OCI-LY1 (cell line): ENCODE measurements around the gene FRS2.

Experiments
- H2AFZ ChIP-seq: fragments of 200-600 bp; sonication (generic), shearing (Covaris generic); 2 replicates; pipeline ENCODE4 v1.6.0; 2014; ENCODE audit warnings: antibody characterized with exemption, mild to moderate bottlenecking, low read length
- H3F3A ChIP-seq: fragments of 200-600 bp; sonication (generic), shearing (Covaris generic); 2 replicates; pipeline ENCODE4 v1.6.0; 2014; ENCODE audit warnings: mild to moderate bottlenecking, antibody characterized with exemption, low read length, moderate library complexity; ENCODE audit not compliant: insufficient read depth
- H3K27ac ChIP-seq: fragments of 200-600 bp; sonication (generic); 2 replicates; pipeline ENCODE4 v1.5.1; 2014; ENCODE audit warnings: low read length, mixed run types, mild to moderate bottlenecking, low read depth; ENCODE audit not compliant: poor library complexity, severe bottlenecking
- H3K27me3 ChIP-seq: fragments of 200-600 bp; sonication (generic); 2 replicates; pipeline ENCODE4 v1.6.0; 2014; ENCODE audit warnings: antibody characterized with exemption, mild to moderate bottlenecking, low read length, moderate library complexity; ENCODE audit not compliant: insufficient read depth
- H3K36me3 ChIP-seq: fragments of 200-600 bp; sonication (generic); 2 replicates; pipeline ENCODE4 v1.6.1; 2014; ENCODE audit warnings: mild to moderate bottlenecking, antibody characterized with exemption, low read length, moderate library complexity, mixed read lengths; ENCODE audit not compliant: insufficient read depth
- H3K4me1 ChIP-seq: fragments of 200-600 bp; sonication (generic); 2 replicates; pipeline ENCODE4 v1.5.1; 2014; ENCODE audit warnings: mild to moderate bottlenecking, low read length, moderate library complexity; ENCODE audit not compliant: insufficient read depth, severe bottlenecking
- H3K4me2 ChIP-seq: fragments of 200-600 bp; sonication (generic), shearing (Covaris generic); 2 replicates; pipeline ENCODE4 v1.6.1; 2014; ENCODE audit warnings: low read length
- H3K4me3 ChIP-seq: fragments of 200-600 bp; sonication (generic); 2 replicates; pipeline ENCODE4 v1.5.1; 2014; ENCODE audit warnings: low read length, low read depth, mild to moderate bottlenecking, mixed read lengths; ENCODE audit not compliant: poor library complexity, severe bottlenecking
- H3K79me2 ChIP-seq: fragments of 200-600 bp; shearing (Covaris generic); 2 replicates; pipeline ENCODE4 v1.6.1; 2016; ENCODE audit warnings: mixed run types, low read length, mixed read lengths; ENCODE audit not compliant: insufficient read depth
- H3K9ac ChIP-seq: fragments of 200-600 bp; sonication (generic), shearing (Covaris generic); 2 replicates; pipeline ENCODE4 v1.6.1; 2014; ENCODE audit warnings: mild to moderate bottlenecking, low read length, mixed read lengths
- H3K9me2 ChIP-seq: fragments of 200-600 bp; sonication (generic), shearing (Covaris generic); 2 replicates; pipeline ENCODE4 v1.6.1; 2014; ENCODE audit warnings: low read depth, mild to moderate bottlenecking, low read length, mixed read lengths
- H3K9me3 ChIP-seq: fragments of 200-600 bp; shearing (Covaris generic); 2 replicates; pipeline ENCODE4 v1.6.1; 2014; ENCODE audit warnings: low read length, mixed read lengths
- H4K20me1 ChIP-seq: fragments of 200-600 bp; sonication (generic), shearing (Covaris generic); 2 replicates; pipeline ENCODE4 v1.6.0; 2016; ENCODE audit warnings: mild to moderate bottlenecking, low read length; ENCODE audit not compliant: insufficient read depth
- EZH2 ChIP-seq: fragments of 200-600 bp; sonication (generic), shearing (Covaris generic); IDR thresholded peaks from 2 replicates; pipeline ENCODE4 v1.8.0; 2017; ENCODE audit warnings: borderline replicate concordance, mixed run types, mild to moderate bottlenecking, antibody characterized with exemption, low read length, moderate library complexity, mixed read lengths
- TF ChIP-seq, protein P1 (sequence below): fragments of 200-600 bp; sonication (generic), shearing (Covaris generic); IDR thresholded peaks from 2 replicates; pipeline ENCODE4 v1.5.1; 2017; ENCODE audit warnings: mild to moderate bottlenecking, antibody characterized with exemption, low read length, moderate library complexity, mixed read lengths

The FRS2 gene

DNA sequence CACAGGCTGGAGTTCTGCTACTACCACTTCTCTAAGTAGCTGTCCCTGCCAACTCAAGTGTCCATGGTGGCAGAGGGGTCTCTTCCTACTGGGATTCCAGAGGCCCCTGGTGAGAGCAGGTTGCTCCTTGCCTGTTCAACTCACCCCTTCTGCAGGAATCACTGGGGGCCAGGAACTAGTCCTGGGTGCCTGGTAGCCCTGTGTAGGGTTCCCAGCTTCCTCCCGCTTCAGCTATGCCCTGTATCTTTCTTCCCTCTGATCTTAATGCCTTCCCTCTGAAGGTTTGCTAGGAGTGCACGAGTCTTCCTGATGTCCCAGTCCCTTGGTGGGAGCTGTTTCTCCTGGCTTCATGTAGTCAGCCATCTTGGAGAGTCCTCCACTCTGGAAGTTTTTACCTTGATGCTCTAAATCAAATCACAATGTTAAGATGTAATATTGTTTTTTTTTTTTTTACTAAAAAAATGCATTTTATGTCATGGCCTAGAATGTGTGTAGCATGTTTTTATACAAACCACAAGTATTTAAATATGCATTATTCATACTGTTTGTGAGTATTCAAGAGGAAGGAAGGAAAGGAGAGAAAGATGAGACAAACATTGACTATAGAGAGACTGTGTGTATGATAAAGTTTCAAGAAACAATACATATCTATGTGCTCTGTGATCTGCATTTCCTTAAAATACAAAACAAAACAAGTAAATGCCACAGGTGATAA, 54.7 kb downstream of the FRS2 start:
- Histone ChIP-seq H3K79me2 (peaks cover 28% of the 10 kb centered on the region), H3K27ac (no peak overlapping the region)

DNA sequence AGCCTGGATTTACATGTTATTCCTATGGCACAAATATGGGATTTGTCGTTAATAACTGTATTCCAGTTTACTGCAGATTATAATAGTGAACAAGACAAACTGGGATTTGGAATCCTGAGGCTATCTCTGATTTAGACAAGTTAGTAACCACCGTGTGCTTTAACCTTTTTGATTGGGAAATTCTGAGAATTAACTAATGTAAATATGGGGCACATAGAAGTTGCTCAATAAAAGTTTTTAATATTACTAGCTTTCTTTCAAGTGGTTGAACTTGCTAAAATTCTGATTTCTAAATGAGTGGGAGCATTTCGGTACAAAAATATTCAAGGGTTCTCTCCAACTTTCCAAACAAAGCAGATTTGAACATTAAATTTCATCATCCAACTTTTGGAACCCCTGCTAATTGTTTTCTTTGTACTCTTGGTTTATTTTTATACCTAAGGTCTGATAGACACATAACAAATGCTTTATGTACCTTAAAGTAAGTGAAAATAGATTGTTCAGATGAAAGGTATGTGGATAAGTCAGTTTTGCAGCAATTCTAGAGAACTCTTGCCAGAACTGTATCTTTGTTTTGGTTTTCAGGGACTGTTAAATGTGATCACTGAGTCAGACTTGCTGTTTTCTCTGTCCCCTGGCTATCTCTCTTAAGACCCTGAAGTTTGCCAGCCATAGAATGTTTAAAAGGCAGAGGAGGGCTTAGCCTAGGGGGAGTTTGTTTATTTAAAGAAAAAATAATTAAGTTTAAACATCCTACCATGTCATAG, 57.5 kb downstream of the FRS2 start:
- H3K79me2 ChIP-seq = peaks cover 16% of the 10 kb centered on the region
- H3K9ac ChIP-seq = no peak overlapping the region
- no peaks in the 10 kb centered on the region for H3K27me3 ChIP-seq
- H3K4me2 ChIP-seq = no peak overlapping the region
- H2AFZ ChIP-seq = no peak overlapping the region
- no peaks in the 10 kb centered on the region for H3F3A ChIP-seq
- no peaks in the 10 kb centered on the region; the same call in 1 of the 2 replicates for H3K36me3 ChIP-seq
- H3K27ac ChIP-seq = no peak overlapping the region
- H3K4me1 ChIP-seq = no peaks in the 10 kb centered on the region
- TF ChIP-seq, protein P1, sequence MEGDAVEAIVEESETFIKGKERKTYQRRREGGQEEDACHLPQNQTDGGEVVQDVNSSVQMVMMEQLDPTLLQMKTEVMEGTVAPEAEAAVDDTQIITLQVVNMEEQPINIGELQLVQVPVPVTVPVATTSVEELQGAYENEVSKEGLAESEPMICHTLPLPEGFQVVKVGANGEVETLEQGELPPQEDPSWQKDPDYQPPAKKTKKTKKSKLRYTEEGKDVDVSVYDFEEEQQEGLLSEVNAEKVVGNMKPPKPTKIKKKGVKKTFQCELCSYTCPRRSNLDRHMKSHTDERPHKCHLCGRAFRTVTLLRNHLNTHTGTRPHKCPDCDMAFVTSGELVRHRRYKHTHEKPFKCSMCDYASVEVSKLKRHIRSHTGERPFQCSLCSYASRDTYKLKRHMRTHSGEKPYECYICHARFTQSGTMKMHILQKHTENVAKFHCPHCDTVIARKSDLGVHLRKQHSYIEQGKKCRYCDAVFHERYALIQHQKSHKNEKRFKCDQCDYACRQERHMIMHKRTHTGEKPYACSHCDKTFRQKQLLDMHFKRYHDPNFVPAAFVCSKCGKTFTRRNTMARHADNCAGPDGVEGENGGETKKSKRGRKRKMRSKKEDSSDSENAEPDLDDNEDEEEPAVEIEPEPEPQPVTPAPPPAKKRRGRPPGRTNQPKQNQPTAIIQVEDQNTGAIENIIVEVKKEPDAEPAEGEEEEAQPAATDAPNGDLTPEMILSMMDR = no peak
- TF ChIP-seq EZH2 = no peak
- no peak overlapping the region for H3K4me3 ChIP-seq
- no peaks in the 10 kb centered on the region for H3K9me2 ChIP-seq
- H3K9me3 ChIP-seq = no peaks in the 10 kb centered on the region
- H4K20me1 ChIP-seq = no peaks in the 10 kb centered on the region

More for the DNA sequence above, 54.7 kb downstream of the FRS2 start:
- H2AFZ ChIP-seq = no peak overlapping the region
- H3K9me2 ChIP-seq = no peaks in the 10 kb centered on the region
- no peaks in the 10 kb centered on the region for H3K27me3 ChIP-seq
- no peak overlapping the region for H3K9ac ChIP-seq
- H3K4me1 ChIP-seq = no peaks in the 10 kb centered on the region
- no peaks in the 10 kb centered on the region for H3F3A ChIP-seq
- H4K20me1 ChIP-seq = no peaks in the 10 kb centered on the region
- no peak for TF ChIP-seq EZH2
- TF ChIP-seq, protein P1 = no peak
- H3K4me2 ChIP-seq = no peak overlapping the region
- H3K9me3 ChIP-seq = peaks cover 5% of the 10 kb centered on the region; the same call in 1 of the 2 replicates
- H3K4me3 ChIP-seq = no peak overlapping the region
- no peaks in the 10 kb centered on the region; the same call in 1 of the 2 replicates for H3K36me3 ChIP-seq

DNA sequence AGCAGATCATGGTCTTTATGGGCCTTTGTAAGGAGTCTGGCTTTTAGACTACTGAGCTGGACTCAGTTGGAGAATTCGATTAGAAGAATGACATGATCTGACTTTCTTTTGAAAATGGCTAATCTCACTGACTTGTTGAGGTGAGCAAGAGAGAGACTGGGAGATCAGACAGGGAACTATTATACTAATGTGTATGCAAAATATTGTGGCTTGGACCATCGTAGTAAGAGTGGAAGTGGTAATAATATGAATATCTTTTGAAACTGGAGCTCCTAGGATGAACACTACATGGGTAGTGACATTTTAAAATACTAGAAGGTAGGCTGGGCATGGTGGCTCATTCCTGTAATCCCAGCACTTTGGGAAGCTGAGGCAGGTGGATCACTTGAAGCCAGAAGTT, 58.8 kb downstream of the FRS2 start:
- no peak overlapping the region for H3K4me3 ChIP-seq
- H3K79me2 ChIP-seq = peaks cover 8% of the 10 kb centered on the region; the same call in 1 of the 2 replicates
- H3K9me2 ChIP-seq = no peaks in the 10 kb centered on the region
- H3K27me3 ChIP-seq = no peaks in the 10 kb centered on the region
- no peaks in the 10 kb centered on the region for H3K9me3 ChIP-seq
- H3F3A ChIP-seq = no peaks in the 10 kb centered on the region
- H3K4me2 ChIP-seq = no peak overlapping the region
- no peak overlapping the region for H3K27ac ChIP-seq
- H3K9ac ChIP-seq = no peak overlapping the region
- H3K4me1 ChIP-seq = no peaks in the 10 kb centered on the region
- H4K20me1 ChIP-seq = no peaks in the 10 kb centered on the region
- H2AFZ ChIP-seq = no peak overlapping the region
- TF ChIP-seq, protein P1 = no peak
- no peak for TF ChIP-seq EZH2
- no peaks in the 10 kb centered on the region; the same call in 1 of the 2 replicates for H3K36me3 ChIP-seq
